ENCODE measurements around the gene KLHL29. TPM values are rescaled to one million over a fixed set of nuclear protein-coding genes. Genes with fewer than 3 reads are reported as not detected.

The KLHL29 gene
- total and polyA plus RNA-seq, 9 donors: 3.0 to 6.6 (median 3.9) TPM

DNA sequence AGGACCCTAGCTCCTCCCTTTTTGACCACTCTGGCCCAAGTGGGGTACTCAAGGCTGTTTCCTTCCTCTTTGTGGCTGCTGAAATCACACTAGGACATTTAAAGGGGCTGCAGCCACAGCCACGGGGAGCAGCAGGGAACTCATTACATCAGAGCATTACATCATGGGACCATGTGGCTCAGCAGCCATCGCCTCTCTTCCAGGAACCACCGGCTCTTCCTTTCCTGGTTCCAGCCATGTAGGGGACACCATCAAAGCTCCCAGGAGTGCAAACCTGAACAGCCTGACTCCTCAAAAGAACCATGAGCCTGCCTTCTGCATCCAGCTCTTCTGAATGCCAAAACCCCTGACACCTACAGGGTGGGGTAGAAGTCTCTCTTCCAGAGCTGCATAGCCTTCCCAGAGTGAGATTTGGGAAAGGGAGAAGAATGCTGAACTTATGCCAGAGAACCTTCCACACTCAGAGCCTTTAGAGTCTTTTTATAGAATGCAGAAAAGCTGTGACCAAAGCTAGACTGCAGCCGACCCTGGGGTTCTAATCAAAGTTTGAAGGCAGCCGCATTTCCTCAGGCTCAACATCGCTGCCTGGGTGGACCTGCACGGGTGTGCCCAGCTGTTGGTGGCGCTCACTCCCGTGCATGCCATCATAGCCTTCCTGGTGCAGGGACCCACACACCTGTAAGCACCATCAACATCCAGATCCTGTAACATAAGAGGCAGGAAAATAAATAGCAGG, 121.7 kb downstream of the KLHL29 start:
- Histone ChIP-seq H3K27me3 (no peaks in the 10 kb centered on the region), H3K9me3 (no peaks in the 10 kb centered on the region), H3K36me3 (no peaks in the 10 kb centered on the region), H3K4me1 (ENCODE audit: insufficient read depth) (peaks cover 4% of the 10 kb centered on the region), H3K27ac (no peak overlapping the region), H3K4me3 (no peak overlapping the region)
- intact Hi-C loops (cut with DNase I): no loop called here
- no peak for DNase-seq
- WGBS, 3 donors: 40 to 59% (median 50%) methylated on average over 9 of the region's 9 CpGs
- TF ChIP-seq, protein P1, sequence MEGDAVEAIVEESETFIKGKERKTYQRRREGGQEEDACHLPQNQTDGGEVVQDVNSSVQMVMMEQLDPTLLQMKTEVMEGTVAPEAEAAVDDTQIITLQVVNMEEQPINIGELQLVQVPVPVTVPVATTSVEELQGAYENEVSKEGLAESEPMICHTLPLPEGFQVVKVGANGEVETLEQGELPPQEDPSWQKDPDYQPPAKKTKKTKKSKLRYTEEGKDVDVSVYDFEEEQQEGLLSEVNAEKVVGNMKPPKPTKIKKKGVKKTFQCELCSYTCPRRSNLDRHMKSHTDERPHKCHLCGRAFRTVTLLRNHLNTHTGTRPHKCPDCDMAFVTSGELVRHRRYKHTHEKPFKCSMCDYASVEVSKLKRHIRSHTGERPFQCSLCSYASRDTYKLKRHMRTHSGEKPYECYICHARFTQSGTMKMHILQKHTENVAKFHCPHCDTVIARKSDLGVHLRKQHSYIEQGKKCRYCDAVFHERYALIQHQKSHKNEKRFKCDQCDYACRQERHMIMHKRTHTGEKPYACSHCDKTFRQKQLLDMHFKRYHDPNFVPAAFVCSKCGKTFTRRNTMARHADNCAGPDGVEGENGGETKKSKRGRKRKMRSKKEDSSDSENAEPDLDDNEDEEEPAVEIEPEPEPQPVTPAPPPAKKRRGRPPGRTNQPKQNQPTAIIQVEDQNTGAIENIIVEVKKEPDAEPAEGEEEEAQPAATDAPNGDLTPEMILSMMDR (IDR thresholded peaks at IDR 0.05): no peak
- no peak for TF ChIP-seq EP300 (IDR thresholded peaks at IDR 0.05)
- no peak for TF ChIP-seq POLR2A (IDR thresholded peaks at IDR 0.05)

- Histone ChIP-seq H3K4me3 (no peak overlapping the region), H3K36me3 (no peaks in the 10 kb centered on the region), H3K27ac (no peak overlapping the region), H3K4me1 (ENCODE audit: insufficient read depth) (peaks cover 4% of the 10 kb centered on the region), H3K27me3 (no peaks in the 10 kb centered on the region), H3K9me3 (no peaks in the 10 kb centered on the region)
- intact Hi-C loops (cut with DNase I): no loop called here
- DNase-seq: no peak
- TF ChIP-seq, protein P1 (IDR thresholded peaks at IDR 0.05): no peak
- TF ChIP-seq POLR2A (IDR thresholded peaks at IDR 0.05) (no peak), EP300 (IDR thresholded peaks at IDR 0.05) (no peak)
- whole genome bisulfite sequencing, 3 donors: 93 to 95% (median 93%) methylated on average over 15 of the region's 15 CpGs
Measured at GRCh38 chr2:23507267-23508065, 122.5 kb downstream of the KLHL29 start.

- Histone ChIP-seq H3K27ac (no peak overlapping the region), H3K36me3 (no peaks in the 10 kb centered on the region), H3K9me3 (no peaks in the 10 kb centered on the region), H3K4me3 (no peak overlapping the region), H3K27me3 (no peaks in the 10 kb centered on the region), H3K4me1 (ENCODE audit: insufficient read depth) (peaks cover 4% of the 10 kb centered on the region)
- intact Hi-C loops (cut with DNase I): no loop called here
- no peak for DNase-seq
- WGBS, 3 donors: 69 to 87% (median 81%) methylated on average over 3 of the region's 3 CpGs
- no peak for TF ChIP-seq EP300 (IDR thresholded peaks at IDR 0.05)
- TF ChIP-seq POLR2A (IDR thresholded peaks at IDR 0.05): no peak
- TF ChIP-seq, protein P1 (IDR thresholded peaks at IDR 0.05): no peak
Measured at GRCh38 chr2:23508066-23508390, 123.0 kb downstream of the KLHL29 start.

- no peak for DNase-seq
- H3K4me1 ChIP-seq (ENCODE audit: insufficient read depth): peaks cover 4% of the 10 kb centered on the region
- TF ChIP-seq EP300 (IDR thresholded peaks at IDR 0.05): no peak
- TF ChIP-seq, protein P1 (IDR thresholded peaks at IDR 0.05): no peak
- no peak for TF ChIP-seq POLR2A (IDR thresholded peaks at IDR 0.05)
- no peak overlapping the region for H3K4me3 ChIP-seq
- 93 to 96% (median 95%) methylated on average over 6 of the region's 6 CpGs for WGBS, 3 donors
- intact Hi-C loops (cut with DNase I): no loop called here
- H3K9me3 ChIP-seq: no peaks in the 10 kb centered on the region
- H3K27ac ChIP-seq: no peak overlapping the region
- H3K27me3 ChIP-seq: no peaks in the 10 kb centered on the region
- H3K36me3 ChIP-seq: no peaks in the 10 kb centered on the region
Measured at GRCh38 chr2:23509103-23509502, 124.1 kb downstream of the KLHL29 start.

Data from ovary (tissue), 9 donors.